RWPE2 (cell line): ENCODE data around the gene ONECUT2.

ENCODE experiments used
- ATAC-seq: fragments of 200-7000 bp; cut with Tn5 transposase; 3 replicates; pipeline ENCODE4 v1.9.1; 2021; ENCODE audit warnings: low read depth
- DNase-seq: peaks from one replicate; pipeline ENCODE4 v3.0.0-alpha.2; 2020; ENCODE audit warnings: low spot score
- H3K27ac ChIP-seq: fragments of 450-650 bp; 2 replicates; pipeline ENCODE4 v1.5.1; 2017; ENCODE audit warnings: mild to moderate bottlenecking; ENCODE audit not compliant: poor library complexity, severe bottlenecking
- H3K27me3 ChIP-seq: fragments of 250-450 bp; sonication (Bioruptor Pico); 2 replicates; pipeline ENCODE4 v1.5.1; 2021; ENCODE audit warnings: mild to moderate bottlenecking, moderate library complexity; ENCODE audit not compliant: insufficient read depth, poor library complexity, severe bottlenecking
- H3K36me3 ChIP-seq: fragments of 250-450 bp; sonication (Bioruptor Pico); 2 replicates; pipeline ENCODE4 v1.5.1; 2020; ENCODE audit warnings: low read depth, mild to moderate bottlenecking, moderate library complexity
- H3K4me1 ChIP-seq: fragments of 250-450 bp; sonication (Bioruptor Pico); 2 replicates; pipeline ENCODE4 v1.5.1; 2021; ENCODE audit warnings: mild to moderate bottlenecking, moderate library complexity; ENCODE audit not compliant: insufficient read depth, poor library complexity, severe bottlenecking
- H3K4me3 ChIP-seq: fragments of 250-450 bp; sonication (Bioruptor Pico); 2 replicates; pipeline ENCODE4 v1.5.1; 2021; ENCODE audit warnings: mild to moderate bottlenecking, moderate library complexity; ENCODE audit not compliant: severe bottlenecking
- H3K9me3 ChIP-seq: fragments of 250-450 bp; sonication (Bioruptor Pico); 2 replicates; pipeline ENCODE4 v1.5.1; 2021; ENCODE audit warnings: mild to moderate bottlenecking, moderate library complexity; ENCODE audit not compliant: severe bottlenecking
- CTCF ChIP-seq: fragments of 450-650 bp; IDR thresholded peaks from one replicate; pipeline ENCODE4 v1.5.1; 2017; ENCODE audit warnings: mild to moderate bottlenecking, moderate library complexity; ENCODE audit not compliant: poor library complexity, severe bottlenecking

The ONECUT2 gene

DNA sequence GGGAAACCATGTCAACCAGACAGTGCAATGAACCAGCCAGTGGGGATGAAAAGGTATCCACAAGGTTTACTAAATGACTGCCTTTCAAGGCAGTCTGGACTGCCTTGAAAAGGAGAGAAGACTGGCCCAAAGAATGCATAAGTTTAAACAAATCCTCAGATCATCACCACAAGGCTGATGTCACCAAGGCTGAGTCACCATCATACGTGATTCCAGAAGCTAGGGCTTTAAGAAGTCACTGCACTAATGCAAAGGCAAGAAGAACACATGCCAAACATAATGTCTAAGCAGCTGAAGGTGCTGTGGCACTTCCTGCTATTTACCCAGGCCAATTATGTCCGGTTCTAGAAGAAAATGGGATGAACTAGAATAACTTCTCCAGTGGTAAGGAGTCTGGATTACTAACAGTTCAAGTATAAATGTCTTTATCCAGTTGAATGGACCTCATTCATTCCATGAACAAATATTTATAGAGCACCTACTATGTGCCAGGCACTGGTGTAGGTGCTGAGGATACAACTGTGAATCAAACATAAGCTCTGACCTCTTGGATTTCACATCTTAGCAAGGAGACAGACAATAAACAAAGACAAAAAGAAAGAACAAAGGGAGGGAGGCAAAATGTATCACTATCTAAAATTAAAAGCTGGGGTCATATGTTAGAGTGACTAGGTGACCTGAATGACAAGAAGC lies 37.6 kb upstream of the ONECUT2 start:
- no peaks in the 10 kb centered on the region for H3K9me3 ChIP-seq
- ATAC-seq (no peak; the same call in 2 of the 3 replicates), DNase-seq (no peak)
- H3K36me3 ChIP-seq = no peaks in the 10 kb centered on the region
- H3K4me1 ChIP-seq = no peaks in the 10 kb centered on the region
- H3K27ac ChIP-seq = no peak overlapping the region
- TF ChIP-seq CTCF = no peak
- H3K27me3 ChIP-seq = no peaks in the 10 kb centered on the region
- H3K4me3 ChIP-seq = no peak overlapping the region

- no peaks in the 10 kb centered on the region for H3K9me3 ChIP-seq
- H3K27ac ChIP-seq = no peak overlapping the region
- H3K4me3 ChIP-seq = no peak overlapping the region
- H3K36me3 ChIP-seq = no peaks in the 10 kb centered on the region
- TF ChIP-seq CTCF = no peak
- H3K4me1 ChIP-seq = no peaks in the 10 kb centered on the region
- no peak for DNase-seq
- no peak for ATAC-seq
- H3K27me3 ChIP-seq = peaks cover 11% of the 10 kb centered on the region
Measured at GRCh38 chr18:57404345-57404744, 30.8 kb upstream of the ONECUT2 start.

- no peak for TF ChIP-seq CTCF
- DNase-seq = no peak
Measured at GRCh38 chr18:57409650-57410049, 25.5 kb upstream of the ONECUT2 start.

DNA sequence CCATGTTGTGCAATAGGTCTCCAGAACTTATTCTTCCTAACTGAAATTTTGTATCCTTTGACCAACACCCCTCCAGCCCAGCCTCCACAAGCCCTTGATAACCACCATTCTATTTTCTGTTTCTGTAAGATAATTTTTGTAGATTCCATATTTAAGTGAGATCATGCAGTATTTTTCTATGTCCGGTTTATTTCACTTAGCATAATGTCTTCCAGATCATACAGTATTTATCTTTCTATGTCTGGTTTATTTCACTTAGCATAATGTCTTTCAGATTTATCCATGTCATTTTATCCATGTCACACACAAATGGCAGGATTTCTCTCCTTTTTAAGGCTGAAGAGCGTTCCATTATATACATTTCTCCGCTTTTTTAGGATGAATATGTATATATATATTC lies 24.4 kb upstream of the ONECUT2 start:
- peaks cover 11% of the 10 kb centered on the region for H3K27me3 ChIP-seq
- no peak for ATAC-seq
- no peak for TF ChIP-seq CTCF

More at GRCh38 chr18:57409650-57410049, 25.5 kb upstream of the ONECUT2 start:
- Histone ChIP-seq H3K4me3 (no peak overlapping the region), H3K27ac (no peak overlapping the region), H3K4me1 (no peaks in the 10 kb centered on the region), H3K36me3 (no peaks in the 10 kb centered on the region), H3K27me3 (peaks cover 11% of the 10 kb centered on the region), H3K9me3 (no peaks in the 10 kb centered on the region)
- no peak for ATAC-seq

GRCh38 chr18:57416542-57416941 lies 18.6 kb upstream of the ONECUT2 start:
- Histone ChIP-seq H3K27ac (no peak overlapping the region), H3K27me3 (no peaks in the 10 kb centered on the region), H3K4me3 (no peak overlapping the region), H3K9me3 (no peaks in the 10 kb centered on the region), H3K36me3 (no peaks in the 10 kb centered on the region), H3K4me1 (no peaks in the 10 kb centered on the region)
- ATAC-seq (no peak), DNase-seq (no peak)
- TF ChIP-seq CTCF = no peak

More for the DNA sequence above, 24.4 kb upstream of the ONECUT2 start:
- Histone ChIP-seq H3K4me1 (no peaks in the 10 kb centered on the region), H3K9me3 (no peaks in the 10 kb centered on the region), H3K27ac (no peak overlapping the region), H3K36me3 (no peaks in the 10 kb centered on the region), H3K4me3 (no peak overlapping the region)
- no peak for DNase-seq
